ENCODE data around the gene TRUB2. TPM values are rescaled to one million over a fixed set of nuclear protein-coding genes. Genes with fewer than 3 reads are reported as not detected.
A peak's percentile ranks its signal among the peaks of the same experiment; 100 is the strongest.

Gene TRUB2
- total and polyA plus RNA-seq, 2 of the 13 experiments (the other 11 are each of a cell fraction or from before 2014, with no cell fraction given) = 22.3 to 41.2 TPM

DNA sequence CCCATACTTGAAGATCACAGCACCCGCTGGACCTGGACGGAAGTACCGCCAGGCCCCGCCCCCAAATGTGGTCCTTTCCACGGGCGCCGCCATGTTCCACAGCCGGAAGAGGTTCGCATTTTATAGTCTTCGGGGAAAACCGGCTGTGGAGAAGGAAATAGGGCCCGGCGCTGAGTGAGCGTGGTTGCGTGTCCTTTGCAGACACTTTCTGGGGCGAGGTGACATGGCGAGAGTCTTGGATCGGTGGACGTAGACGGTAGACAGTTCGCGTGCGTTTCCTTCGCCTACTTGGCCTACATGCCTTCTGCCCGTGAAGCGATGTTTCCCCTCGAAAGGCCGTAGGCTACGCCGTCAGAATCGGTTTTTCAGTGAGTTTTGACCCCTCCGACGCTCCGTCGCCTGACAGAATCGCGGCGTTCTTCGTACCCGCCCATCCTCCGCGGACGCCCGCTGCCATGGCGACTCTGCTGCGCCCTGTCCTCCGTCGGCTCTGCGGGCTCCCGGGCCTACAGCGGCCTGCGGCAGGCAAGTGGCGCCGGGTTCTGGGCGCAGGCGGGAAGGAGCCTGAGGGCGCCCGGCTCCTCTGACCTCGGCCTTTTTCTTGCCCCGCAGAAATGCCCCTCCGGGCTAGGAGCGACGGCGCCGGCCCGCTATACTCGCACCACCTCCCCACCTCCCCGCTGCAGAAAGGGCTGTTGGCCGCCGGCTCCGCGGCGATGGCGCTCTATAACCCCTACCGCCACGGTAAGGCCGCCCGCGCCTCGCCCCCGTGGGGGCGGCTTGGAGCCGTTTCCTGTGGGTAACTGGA, at the start of gene TRUB2, which contains the start of gene COQ4 (continued):
- TF ChIP-seq, protein P1, sequence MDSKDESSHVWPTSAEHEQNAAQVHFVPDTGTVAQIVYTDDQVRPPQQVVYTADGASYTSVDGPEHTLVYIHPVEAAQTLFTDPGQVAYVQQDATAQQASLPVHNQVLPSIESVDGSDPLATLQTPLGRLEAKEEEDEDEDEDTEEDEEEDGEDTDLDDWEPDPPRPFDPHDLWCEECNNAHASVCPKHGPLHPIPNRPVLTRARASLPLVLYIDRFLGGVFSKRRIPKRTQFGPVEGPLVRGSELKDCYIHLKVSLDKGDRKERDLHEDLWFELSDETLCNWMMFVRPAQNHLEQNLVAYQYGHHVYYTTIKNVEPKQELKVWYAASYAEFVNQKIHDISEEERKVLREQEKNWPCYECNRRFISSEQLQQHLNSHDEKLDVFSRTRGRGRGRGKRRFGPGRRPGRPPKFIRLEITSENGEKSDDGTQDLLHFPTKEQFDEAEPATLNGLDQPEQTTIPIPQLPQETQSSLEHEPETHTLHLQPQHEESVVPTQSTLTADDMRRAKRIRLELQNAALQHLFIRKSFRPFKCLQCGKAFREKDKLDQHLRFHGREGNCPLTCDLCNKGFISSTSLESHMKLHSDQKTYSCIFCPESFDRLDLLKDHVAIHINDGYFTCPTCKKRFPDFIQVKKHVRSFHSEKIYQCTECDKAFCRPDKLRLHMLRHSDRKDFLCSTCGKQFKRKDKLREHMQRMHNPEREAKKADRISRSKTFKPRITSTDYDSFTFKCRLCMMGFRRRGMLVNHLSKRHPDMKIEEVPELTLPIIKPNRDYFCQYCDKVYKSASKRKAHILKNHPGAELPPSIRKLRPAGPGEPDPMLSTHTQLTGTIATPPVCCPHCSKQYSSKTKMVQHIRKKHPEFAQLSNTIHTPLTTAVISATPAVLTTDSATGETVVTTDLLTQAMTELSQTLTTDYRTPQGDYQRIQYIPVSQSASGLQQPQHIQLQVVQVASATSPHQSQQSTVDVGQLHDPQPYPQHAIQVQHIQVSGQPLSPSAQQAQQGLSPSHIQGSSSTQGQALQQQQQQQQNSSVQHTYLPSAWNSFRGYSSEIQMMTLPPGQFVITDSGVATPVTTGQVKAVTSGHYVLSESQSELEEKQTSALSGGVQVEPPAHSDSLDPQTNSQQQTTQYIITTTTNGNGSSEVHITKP (CRISPR knock-in tag; IDR thresholded peaks at IDR 0.05; ENCODE audit: low read depth) = no peak; the same call in 1 of the 2 replicates
- TF ChIP-seq EZH2 (conservative IDR thresholded peaks at IDR 0.05; ENCODE audit: low read depth, low read length) (no peak), NFKB2 (CRISPR knock-in tag; IDR thresholded peaks at IDR 0.05; ENCODE audit: borderline replicate concordance) (peak; percentile 72), SIX4 (CRISPR knock-in tag; IDR thresholded peaks at IDR 0.05) (0 out of 2 replicates have a peak, but pooled peaks have one; percentile 15), MAFF (IDR thresholded peaks at IDR 0.05; ENCODE audit: low read depth, low read length) (no peak), ZNF160 (CRISPR knock-in tag; IDR thresholded peaks at IDR 0.05) (peak; percentile 82; the same call in 1 of the 2 replicates), ZNF670 (CRISPR knock-in tag; IDR thresholded peaks at IDR 0.05; ENCODE audit: borderline replicate concordance) (no peak; the same call in 1 of the 2 replicates), ZNF382 (CRISPR knock-in tag; IDR thresholded peaks at IDR 0.05; ENCODE audit: borderline replicate concordance) (no peak), RBM22 (optimal IDR thresholded peaks at IDR 0.05; ENCODE audit: low read length) (peak; percentile 81), SMC3 (IDR thresholded peaks at IDR 0.05; ENCODE audit: low read length) (no peak), RFX1 (IDR thresholded peaks at IDR 0.05) (peak; percentile 92)
- TF ChIP-seq, protein P2, sequence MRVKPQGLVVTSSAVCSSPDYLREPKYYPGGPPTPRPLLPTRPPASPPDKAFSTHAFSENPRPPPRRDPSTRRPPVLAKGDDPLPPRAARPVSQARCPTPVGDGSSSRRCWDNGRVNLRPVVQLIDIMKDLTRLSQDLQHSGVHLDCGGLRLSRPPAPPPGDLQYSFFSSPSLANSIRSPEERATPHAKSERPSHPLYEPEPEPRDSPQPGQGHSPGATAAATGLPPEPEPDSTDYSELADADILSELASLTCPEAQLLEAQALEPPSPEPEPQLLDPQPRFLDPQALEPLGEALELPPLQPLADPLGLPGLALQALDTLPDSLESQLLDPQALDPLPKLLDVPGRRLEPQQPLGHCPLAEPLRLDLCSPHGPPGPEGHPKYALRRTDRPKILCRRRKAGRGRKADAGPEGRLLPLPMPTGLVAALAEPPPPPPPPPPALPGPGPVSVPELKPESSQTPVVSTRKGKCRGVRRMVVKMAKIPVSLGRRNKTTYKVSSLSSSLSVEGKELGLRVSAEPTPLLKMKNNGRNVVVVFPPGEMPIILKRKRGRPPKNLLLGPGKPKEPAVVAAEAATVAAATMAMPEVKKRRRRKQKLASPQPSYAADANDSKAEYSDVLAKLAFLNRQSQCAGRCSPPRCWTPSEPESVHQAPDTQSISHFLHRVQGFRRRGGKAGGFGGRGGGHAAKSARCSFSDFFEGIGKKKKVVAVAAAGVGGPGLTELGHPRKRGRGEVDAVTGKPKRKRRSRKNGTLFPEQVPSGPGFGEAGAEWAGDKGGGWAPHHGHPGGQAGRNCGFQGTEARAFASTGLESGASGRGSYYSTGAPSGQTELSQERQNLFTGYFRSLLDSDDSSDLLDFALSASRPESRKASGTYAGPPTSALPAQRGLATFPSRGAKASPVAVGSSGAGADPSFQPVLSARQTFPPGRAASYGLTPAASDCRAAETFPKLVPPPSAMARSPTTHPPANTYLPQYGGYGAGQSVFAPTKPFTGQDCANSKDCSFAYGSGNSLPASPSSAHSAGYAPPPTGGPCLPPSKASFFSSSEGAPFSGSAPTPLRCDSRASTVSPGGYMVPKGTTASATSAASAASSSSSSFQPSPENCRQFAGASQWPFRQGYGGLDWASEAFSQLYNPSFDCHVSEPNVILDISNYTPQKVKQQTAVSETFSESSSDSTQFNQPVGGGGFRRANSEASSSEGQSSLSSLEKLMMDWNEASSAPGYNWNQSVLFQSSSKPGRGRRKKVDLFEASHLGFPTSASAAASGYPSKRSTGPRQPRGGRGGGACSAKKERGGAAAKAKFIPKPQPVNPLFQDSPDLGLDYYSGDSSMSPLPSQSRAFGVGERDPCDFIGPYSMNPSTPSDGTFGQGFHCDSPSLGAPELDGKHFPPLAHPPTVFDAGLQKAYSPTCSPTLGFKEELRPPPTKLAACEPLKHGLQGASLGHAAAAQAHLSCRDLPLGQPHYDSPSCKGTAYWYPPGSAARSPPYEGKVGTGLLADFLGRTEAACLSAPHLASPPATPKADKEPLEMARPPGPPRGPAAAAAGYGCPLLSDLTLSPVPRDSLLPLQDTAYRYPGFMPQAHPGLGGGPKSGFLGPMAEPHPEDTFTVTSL (CRISPR knock-in tag; IDR thresholded peaks at IDR 0.05; ENCODE audit: borderline replicate concordance) = 0 out of 2 replicates have a peak, but pooled peaks have one; percentile 43
- TF ChIP-seq, protein P3, sequence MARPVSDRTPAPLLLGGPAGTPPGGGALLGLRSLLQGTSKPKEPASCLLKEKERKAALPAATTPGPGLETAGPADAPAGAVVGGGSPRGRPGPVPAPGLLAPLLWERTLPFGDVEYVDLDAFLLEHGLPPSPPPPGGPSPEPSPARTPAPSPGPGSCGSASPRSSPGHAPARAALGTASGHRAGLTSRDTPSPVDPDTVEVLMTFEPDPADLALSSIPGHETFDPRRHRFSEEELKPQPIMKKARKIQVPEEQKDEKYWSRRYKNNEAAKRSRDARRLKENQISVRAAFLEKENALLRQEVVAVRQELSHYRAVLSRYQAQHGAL (CRISPR knock-in tag; IDR thresholded peaks at IDR 0.05; ENCODE audit: not compliant biosample characterization) = no peak
- TF ChIP-seq, protein P4, sequence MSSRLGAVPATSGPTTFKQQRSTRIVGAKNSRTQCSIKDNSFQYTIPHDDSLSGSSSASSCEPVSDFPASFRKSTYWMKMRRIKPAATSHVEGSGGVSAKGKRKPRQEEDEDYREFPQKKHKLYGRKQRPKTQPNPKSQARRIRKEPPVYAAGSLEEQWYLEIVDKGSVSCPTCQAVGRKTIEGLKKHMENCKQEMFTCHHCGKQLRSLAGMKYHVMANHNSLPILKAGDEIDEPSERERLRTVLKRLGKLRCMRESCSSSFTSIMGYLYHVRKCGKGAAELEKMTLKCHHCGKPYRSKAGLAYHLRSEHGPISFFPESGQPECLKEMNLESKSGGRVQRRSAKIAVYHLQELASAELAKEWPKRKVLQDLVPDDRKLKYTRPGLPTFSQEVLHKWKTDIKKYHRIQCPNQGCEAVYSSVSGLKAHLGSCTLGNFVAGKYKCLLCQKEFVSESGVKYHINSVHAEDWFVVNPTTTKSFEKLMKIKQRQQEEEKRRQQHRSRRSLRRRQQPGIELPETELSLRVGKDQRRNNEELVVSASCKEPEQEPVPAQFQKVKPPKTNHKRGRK (CRISPR knock-in tag; IDR thresholded peaks at IDR 0.05) = no peak
- TF ChIP-seq, protein P5, sequence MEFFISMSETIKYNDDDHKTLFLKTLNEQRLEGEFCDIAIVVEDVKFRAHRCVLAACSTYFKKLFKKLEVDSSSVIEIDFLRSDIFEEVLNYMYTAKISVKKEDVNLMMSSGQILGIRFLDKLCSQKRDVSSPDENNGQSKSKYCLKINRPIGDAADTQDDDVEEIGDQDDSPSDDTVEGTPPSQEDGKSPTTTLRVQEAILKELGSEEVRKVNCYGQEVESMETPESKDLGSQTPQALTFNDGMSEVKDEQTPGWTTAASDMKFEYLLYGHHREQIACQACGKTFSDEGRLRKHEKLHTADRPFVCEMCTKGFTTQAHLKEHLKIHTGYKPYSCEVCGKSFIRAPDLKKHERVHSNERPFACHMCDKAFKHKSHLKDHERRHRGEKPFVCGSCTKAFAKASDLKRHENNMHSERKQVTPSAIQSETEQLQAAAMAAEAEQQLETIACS (CRISPR knock-in tag; IDR thresholded peaks at IDR 0.05) = no peak
